H1 (cell line): ENCODE measurements around the gene HELZ2. TPM values are rescaled to one million over a fixed set of nuclear protein-coding genes. Genes with fewer than 3 reads are reported as not detected.

Source experiments
- CTCF ChIA-PET: fragments of 300-600 bp; sonication (Branson Sonifier 250); formaldehyde crosslinking; loops from one replicate; lab custom pipeline; 2021; ENCODE audit not compliant: partially characterized antibody; lab: Charles Lee
- POLR2A ChIA-PET: fragments of 300-600 bp; sonication (Branson Sonifier 250); formaldehyde crosslinking; loops from one replicate; lab custom pipeline; 2021; ENCODE audit warnings: inconsistent platforms; ENCODE audit not compliant: partially characterized antibody; lab: Charles Lee
- DNase-seq, 2 experiments: peaks; one replicate each; pipeline versions ENCODE4 v3.0.0 to v3.0.0-alpha.2; 2010 to 2022; ENCODE audit warnings: low spot score in 2 of 2, low read depth in 1 of 2, mixed read lengths in 1 of 2
- FAIRE-seq: peaks from 2 replicates; lab custom pipeline; 2011; peaks lifted over from hg19 to GRCh38; lab: Jason Lieb, UNC
- H2AFZ ChIP-seq: 2 replicates; pipeline ENCODE4 v1.8.1; 2012; ENCODE audit warnings: low read length, inconsistent platforms
- H2AK5ac ChIP-seq: 2 replicates; pipeline ENCODE4 v1.6.1; 2013; ENCODE audit warnings: low read depth, low read length
- H2BK120ac ChIP-seq: replicated peaks from 2 replicates; pipeline ENCODE3; 2013; ENCODE audit warnings: low read depth, low read length, inconsistent platforms
- H2BK12ac ChIP-seq: 2 replicates; pipeline ENCODE4 v1.6.1; 2013; ENCODE audit warnings: low read depth, low read length
- H2BK15ac ChIP-seq: 2 replicates; pipeline ENCODE4 v1.6.1; 2013; ENCODE audit warnings: low read length
- H2BK20ac ChIP-seq: 2 replicates; pipeline ENCODE4 v1.6.1; 2013; ENCODE audit warnings: low read length
- H2BK5ac ChIP-seq: 2 replicates; pipeline ENCODE4 v1.6.1; 2013; ENCODE audit warnings: low read depth, low read length
- H3K14ac ChIP-seq: 2 replicates; pipeline ENCODE4 v1.6.1; 2013; ENCODE audit warnings: inconsistent platforms; ENCODE audit not compliant: insufficient read length
- H3K18ac ChIP-seq: 2 replicates; pipeline ENCODE4 v1.6.1; 2013; ENCODE audit warnings: low read length; ENCODE audit errors: extremely low read depth
- H3K23ac ChIP-seq: 2 replicates; pipeline ENCODE4 v1.6.1; 2013; ENCODE audit warnings: inconsistent platforms; ENCODE audit not compliant: insufficient read length
- H3K23me2 ChIP-seq: 2 replicates; pipeline ENCODE4 v1.6.1; 2013; ENCODE audit warnings: low read depth, low read length
- H3K27ac ChIP-seq: 2 replicates; pipeline ENCODE4 v1.6.1; 2011; ENCODE audit warnings: low read depth, low read length, inconsistent platforms
- H3K27me3 ChIP-seq, 4 experiments: replicated peaks in 1 of 4; 1 replicate in 1 of 4; 2 replicates in 3 of 4; pipeline versions ENCODE4 v1.6.1 to v1.8.1; 2011 to 2013; ENCODE audit warnings: low read length in 3 of 4, mild to moderate bottlenecking in 3 of 4, inconsistent platforms in 2 of 4, mixed read lengths in 2 of 4, moderate library complexity in 1 of 4; ENCODE audit not compliant: control insufficient read depth in 3 of 4, insufficient read depth in 3 of 4; ENCODE audit errors: extremely low read depth in 1 of 4
- H3K36me3 ChIP-seq, 4 experiments: 2 replicates each; pipeline versions ENCODE4 v1.6.1 to v1.8.1; 2011 to 2013; ENCODE audit warnings: mild to moderate bottlenecking in 4 of 4, low read length in 3 of 4, moderate library complexity in 2 of 4, control low read depth in 1 of 4, inconsistent platforms in 1 of 4; ENCODE audit not compliant: insufficient read depth in 4 of 4, control insufficient read depth in 2 of 4
- H3K4ac ChIP-seq: replicated peaks from 2 replicates; pipeline ENCODE3; 2013; ENCODE audit warnings: low read length, low read depth, mixed read lengths, inconsistent platforms; ENCODE audit not compliant: insufficient read length
- H3K4me1 ChIP-seq, 4 experiments: replicated peaks in 1 of 4; 1 replicate in 1 of 4; 2 replicates in 3 of 4; pipeline versions ENCODE4 v1.6.1 to v1.8.1; 2011 to 2013; ENCODE audit warnings: low read length in 3 of 4, inconsistent platforms in 2 of 4, mixed read lengths in 1 of 4; ENCODE audit not compliant: insufficient read depth in 4 of 4, control insufficient read depth in 3 of 4
- H3K4me2 ChIP-seq, 2 experiments: 2 replicates each; pipeline versions ENCODE4 v1.6.1 to v1.8.1; 2011 to 2013; ENCODE audit warnings: low read depth in 2 of 2, low read length in 2 of 2, control low read depth in 1 of 2, inconsistent platforms in 1 of 2, mild to moderate bottlenecking in 1 of 2; ENCODE audit not compliant: insufficient read depth in 1 of 2
- H3K4me3 ChIP-seq, 4 experiments: fragments of 200-600, 300-600 bp in 1 of 4; sonication (generic), shearing (Covaris generic), sonication (Bioruptor Twin) in 1 of 4; 2 replicates each; pipeline versions ENCODE4 v1.5.1 to v1.8.1; 2011 to 2016; ENCODE audit warnings: low read length in 4 of 4, low read depth in 3 of 4, control low read depth in 2 of 4, inconsistent platforms in 2 of 4, mild to moderate bottlenecking in 2 of 4, mixed read lengths in 1 of 4, moderate library complexity in 1 of 4; ENCODE audit not compliant: insufficient read depth in 2 of 4; ENCODE audit errors: extremely low read depth in 1 of 4
- H3K56ac ChIP-seq: replicated peaks from 2 replicates; pipeline ENCODE3; 2013; ENCODE audit warnings: low read depth, mild to moderate bottlenecking, mixed read lengths, low read length, inconsistent platforms; ENCODE audit not compliant: insufficient read length
- H3K79me1 ChIP-seq: 2 replicates; pipeline ENCODE4 v1.6.1; 2013; ENCODE audit warnings: low read depth, low read length, control low read depth
- H3K79me2 ChIP-seq, 2 experiments: 2 replicates each; pipeline versions ENCODE4 v1.6.1 to v1.8.1; 2012 to 2013; ENCODE audit warnings: low read length in 2 of 2, mild to moderate bottlenecking in 2 of 2, inconsistent platforms in 1 of 2; ENCODE audit not compliant: insufficient read depth in 2 of 2, control insufficient read depth in 1 of 2
- H3K9ac ChIP-seq, 4 experiments: replicated peaks in 1 of 4; 1 replicate in 1 of 4; 2 replicates in 3 of 4; pipeline versions ENCODE4 v1.6.1 to v1.8.1; 2011 to 2013; ENCODE audit warnings: low read depth in 3 of 4, low read length in 3 of 4, control low read depth in 2 of 4, mild to moderate bottlenecking in 2 of 4, moderate library complexity in 2 of 4, inconsistent platforms in 1 of 4; ENCODE audit errors: extremely low read depth in 1 of 4
- H3K9me3 ChIP-seq, 2 experiments: 2 replicates each; pipeline versions ENCODE4 v1.6.1 to v1.8.1; 2012 to 2013; ENCODE audit warnings: mild to moderate bottlenecking in 2 of 2, moderate library complexity in 2 of 2, control low read depth in 1 of 2, inconsistent platforms in 1 of 2, low read depth in 1 of 2, low read length in 1 of 2, mixed read lengths in 1 of 2; ENCODE audit not compliant: insufficient read depth in 2 of 2
- H4K20me1 ChIP-seq, 2 experiments: replicated peaks in 1 of 2; 2 replicates each; pipeline versions ENCODE3 to v1.8.1; 2011 to 2013; ENCODE audit warnings: inconsistent platforms in 2 of 2, low read length in 2 of 2, mild to moderate bottlenecking in 1 of 2; ENCODE audit not compliant: insufficient read depth in 2 of 2, control insufficient read depth in 1 of 2
- H4K5ac ChIP-seq: 2 replicates; pipeline ENCODE4 v1.6.1; 2013; ENCODE audit warnings: low read length, low read depth, mixed read lengths, inconsistent platforms; ENCODE audit not compliant: insufficient read length
- H4K8ac ChIP-seq: 2 replicates; pipeline ENCODE4 v1.8.0; 2013; ENCODE audit warnings: mild to moderate bottlenecking, moderate library complexity, low read length, inconsistent platforms; ENCODE audit not compliant: insufficient read depth; ENCODE audit errors: extremely low read depth
- H4K91ac ChIP-seq: replicated peaks from 2 replicates; pipeline ENCODE3; 2013; ENCODE audit warnings: low read length, mixed read lengths, inconsistent platforms; ENCODE audit not compliant: insufficient read length
- BCL11A ChIP-seq, 2 experiments: IDR thresholded peaks; one replicate each; pipeline ENCODE4 v1.6.1; 2011; ENCODE audit warnings: low read depth in 2 of 2, low read length in 2 of 2, mild to moderate bottlenecking in 2 of 2
- EP300 ChIP-seq, 2 experiments: IDR thresholded peaks; 1 replicate in 1 of 2; 2 replicates in 1 of 2; pipeline ENCODE4 v1.6.1; 2011 to 2012; ENCODE audit warnings: low read depth in 2 of 2, low read length in 2 of 2, mild to moderate bottlenecking in 2 of 2, borderline replicate concordance in 1 of 2, inconsistent platforms in 1 of 2, moderate library complexity in 1 of 2
- POLR2AphosphoS5 ChIP-seq: IDR thresholded peaks from 2 replicates; pipeline ENCODE4 v1.6.1; 2011; ENCODE audit warnings: low read depth, low read length
- RFX5 ChIP-seq: IDR thresholded peaks from 2 replicates; pipeline ENCODE4 v1.6.1; 2011; ENCODE audit warnings: low read depth, low read length, improper control_type of control experiment, borderline replicate concordance
- WGBS, 2 experiments: shearing (Covaris generic) in 1 of 2; methylation state at CpG; one replicate each; pipeline versions ENCODE4 v1.1.6 to v1.1.7; 2013 to 2015; ENCODE audit warnings: low lambda C conversion rate in 2 of 2, mixed read lengths in 2 of 2, inconsistent platforms in 1 of 2, low coverage in 1 of 2, missing lambda C conversion rate in 1 of 2; ENCODE audit not compliant: insufficient replicate concordance in 2 of 2, insufficient coverage in 1 of 2, insufficient read length in 1 of 2; ENCODE audit errors: extremely low coverage in 1 of 2, missing lambda C conversion rate in 1 of 2; 5-methylcytosine and 5-hydroxymethylcytosine counted together
- polyA plus RNA-seq, 7 experiments: library from polyadenylated mRNA; depleted of rRNA in 3 of 7; stranded (reverse) in 5 of 7; unstranded in 2 of 7; fragments of >200 nt in 5 of 7; fragments of 200-250 nt in 2 of 7; gene quantifications; 1 replicate in 5 of 7; 2 replicates in 1 of 7; 4 replicates in 1 of 7; pipeline versions ENCODE4 v1.2.1 to v1.2.3, GENCODE V29; 2011 to 2013; ENCODE audit warnings: missing spikeins in 2 of 7, mixed read lengths in 2 of 7
- total RNA-seq: library from RNA; stranded (reverse); fragmentation: NEBNext Ultra II Directional; extraction: Animal tissue kit (Norgen Biotek cat#: 25700); gene quantifications from 2 replicates; pipeline ENCODE4 v1.2.1, GENCODE V29; 2021
- TF ChIP-seq, protein P1 (sequence below): IDR thresholded peaks from 2 replicates; pipeline ENCODE4 v1.6.1; 2012; ENCODE audit warnings: inconsistent platforms
- TF ChIP-seq, protein P2 (sequence below): IDR thresholded peaks from 2 replicates; pipeline ENCODE4 v1.6.1; 2011; ENCODE audit warnings: low read length, improper control_type of control experiment

The HELZ2 gene
- total and polyA plus RNA-seq, 2 of the 8 experiments (the other 6 are each of a cell fraction or from before 2014, with no cell fraction given): 7.9 to 17.5 TPM

DNA sequence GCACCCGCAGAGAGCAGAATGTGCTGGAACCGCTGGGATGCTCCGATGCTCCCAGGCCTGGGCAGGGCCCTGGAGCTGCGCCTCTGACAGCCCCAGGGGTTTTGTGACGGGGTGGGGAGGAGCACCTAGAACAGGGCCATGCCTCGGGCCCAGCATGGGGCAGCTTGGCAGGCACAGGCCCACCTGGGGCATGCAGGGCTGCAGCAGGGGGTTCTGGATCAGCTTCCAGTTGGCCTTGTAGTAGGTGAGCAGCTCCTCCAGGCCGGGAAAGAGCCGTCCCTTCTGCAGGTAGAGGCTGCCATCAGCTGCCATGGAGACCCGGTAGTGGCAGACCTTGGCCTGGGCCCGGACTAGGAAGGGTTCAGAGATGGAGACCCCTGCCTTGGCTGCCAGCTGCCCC, 30.9 kb downstream of the HELZ2 start:
- Histone ChIP-seq H2BK120ac (no peak overlapping the region), H3K14ac (no peak overlapping the region), H4K20me1 (no peaks in the 10 kb centered on the region), H3K36me3 (no peaks in the 10 kb centered on the region), H2BK5ac (no peak overlapping the region), H3K79me1 (no peaks in the 10 kb centered on the region), H3K23ac (no peak overlapping the region), H2AK5ac (no peak overlapping the region), H3K9ac (no peak overlapping the region), H2BK12ac (no peak overlapping the region), H3K18ac (no peak overlapping the region), H3K4ac (no peak overlapping the region), H3K27me3 (no peaks in the 10 kb centered on the region), H2BK20ac (no peak overlapping the region), H4K91ac (no peak overlapping the region), H2AFZ (no peak overlapping the region), H4K5ac (no peak overlapping the region), H3K27ac (no peak overlapping the region), H3K4me1 (peaks cover 0 to 9% (median 6%) of the 10 kb centered on the region in 4 experiments; a peak in 5 of 7 replicates), H3K9me3 (no peaks in the 10 kb centered on the region), H3K4me2 (no peak overlapping the region), H3K79me2 (no peaks in the 10 kb centered on the region), H2BK15ac (no peak overlapping the region), H4K8ac (no peak overlapping the region), H3K4me3 (no peak overlapping the region), H3K56ac (no peak overlapping the region), H3K23me2 (no peaks in the 10 kb centered on the region)
- TF ChIP-seq, protein P1, sequence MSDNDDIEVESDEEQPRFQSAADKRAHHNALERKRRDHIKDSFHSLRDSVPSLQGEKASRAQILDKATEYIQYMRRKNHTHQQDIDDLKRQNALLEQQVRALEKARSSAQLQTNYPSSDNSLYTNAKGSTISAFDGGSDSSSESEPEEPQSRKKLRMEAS: no peak
- no peak for TF ChIP-seq EP300 (IDR thresholded peaks at IDR 0.05; ENCODE audit: borderline replicate concordance in 1 of 2, low read depth in 2 of 2, low read length in 2 of 2)
- TF ChIP-seq BCL11A (IDR thresholded peaks at IDR 0.05; ENCODE audit: low read depth in 2 of 2, low read length in 2 of 2): no peak
- no peak for TF ChIP-seq POLR2AphosphoS5
- TF ChIP-seq RFX5: no peak
- TF ChIP-seq, protein P2, sequence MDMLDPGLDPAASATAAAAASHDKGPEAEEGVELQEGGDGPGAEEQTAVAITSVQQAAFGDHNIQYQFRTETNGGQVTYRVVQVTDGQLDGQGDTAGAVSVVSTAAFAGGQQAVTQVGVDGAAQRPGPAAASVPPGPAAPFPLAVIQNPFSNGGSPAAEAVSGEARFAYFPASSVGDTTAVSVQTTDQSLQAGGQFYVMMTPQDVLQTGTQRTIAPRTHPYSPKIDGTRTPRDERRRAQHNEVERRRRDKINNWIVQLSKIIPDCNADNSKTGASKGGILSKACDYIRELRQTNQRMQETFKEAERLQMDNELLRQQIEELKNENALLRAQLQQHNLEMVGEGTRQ: no peak
- DNase-seq (no peak), FAIRE-seq (no peak)
- ChIA-PET CTCF (interaction anchor here (0.8 to 1.4 kb wide), 5 partner anchors 9 to 102 kb away, joined by 3 to 4 read pairs (median 3); no protein-coding TSS in a partner anchor), POLR2A (interaction anchor here (1.2 to 2.3 kb wide), 2 partner anchors 9 kb away, joined by 3 to 7 read pairs; no protein-coding TSS in a partner anchor)
- 89% methylated on average over 10 of the region's 10 CpGs; no CpG with 5 or more reads in 1 of the 2 experiments for WGBS, 2 experiments
